ENCODE results near the gene TNRC6B. TPM values are rescaled to one million over a fixed set of nuclear protein-coding genes. Genes with fewer than 3 reads are reported as not detected.

The TNRC6B gene
- total and polyA plus RNA-seq, 2 experiments from 2014 or later = 23.7 to 25.8 TPM

DNA sequence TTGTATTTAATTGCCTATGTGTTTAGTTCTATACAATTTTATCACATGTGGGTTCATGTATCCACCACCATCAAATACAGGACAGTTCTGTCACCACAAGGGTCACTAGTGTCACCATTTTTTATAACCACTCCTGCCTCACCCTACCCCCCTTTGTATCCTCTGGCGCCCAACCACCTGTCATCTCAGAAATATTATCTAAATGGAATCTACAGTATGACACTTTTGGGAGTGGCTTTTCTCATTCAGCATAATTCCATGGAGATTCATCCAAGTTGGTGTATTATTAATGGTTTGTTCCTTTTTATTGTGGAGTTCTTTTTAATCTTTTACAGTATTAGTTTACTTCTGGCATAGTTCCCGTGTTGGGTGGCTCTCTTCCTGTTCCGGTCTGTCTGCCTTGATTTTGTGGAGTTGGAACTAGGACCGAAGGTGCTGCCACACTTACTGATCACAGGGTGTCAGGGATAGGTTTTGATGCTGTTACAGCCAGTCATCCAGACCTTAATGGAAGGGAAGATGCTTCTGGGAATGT lies 58.5 kb downstream of the TNRC6B start:
- DNase-seq (ENCODE audit: low spot score) = no peak
- peaks cover 58% of the 10 kb centered on the region for H4K20me1 ChIP-seq (ENCODE audit: insufficient read depth, poor library complexity, severe bottlenecking)
- H3K9me2 ChIP-seq (replicated peaks; ENCODE audit: insufficient read depth) = no peaks in the 10 kb centered on the region
- H3K9me3 ChIP-seq (ENCODE audit: low read depth) = no peaks in the 10 kb centered on the region
- H3K4me3 ChIP-seq = no peak overlapping the region
- WGBS (ENCODE audit: low lambda C conversion rate, missing lambda C conversion rate) = 97% methylated on average over 4 of the region's 4 CpGs
- no peak overlapping the region for H3K27ac ChIP-seq
- H3K36me3 ChIP-seq (replicated peaks; ENCODE audit: insufficient read depth, low read depth) = no peaks in the 10 kb centered on the region
- H3K4me1 ChIP-seq (ENCODE audit: insufficient read depth) = peaks cover 3% of the 10 kb centered on the region
- TF ChIP-seq, protein P1, sequence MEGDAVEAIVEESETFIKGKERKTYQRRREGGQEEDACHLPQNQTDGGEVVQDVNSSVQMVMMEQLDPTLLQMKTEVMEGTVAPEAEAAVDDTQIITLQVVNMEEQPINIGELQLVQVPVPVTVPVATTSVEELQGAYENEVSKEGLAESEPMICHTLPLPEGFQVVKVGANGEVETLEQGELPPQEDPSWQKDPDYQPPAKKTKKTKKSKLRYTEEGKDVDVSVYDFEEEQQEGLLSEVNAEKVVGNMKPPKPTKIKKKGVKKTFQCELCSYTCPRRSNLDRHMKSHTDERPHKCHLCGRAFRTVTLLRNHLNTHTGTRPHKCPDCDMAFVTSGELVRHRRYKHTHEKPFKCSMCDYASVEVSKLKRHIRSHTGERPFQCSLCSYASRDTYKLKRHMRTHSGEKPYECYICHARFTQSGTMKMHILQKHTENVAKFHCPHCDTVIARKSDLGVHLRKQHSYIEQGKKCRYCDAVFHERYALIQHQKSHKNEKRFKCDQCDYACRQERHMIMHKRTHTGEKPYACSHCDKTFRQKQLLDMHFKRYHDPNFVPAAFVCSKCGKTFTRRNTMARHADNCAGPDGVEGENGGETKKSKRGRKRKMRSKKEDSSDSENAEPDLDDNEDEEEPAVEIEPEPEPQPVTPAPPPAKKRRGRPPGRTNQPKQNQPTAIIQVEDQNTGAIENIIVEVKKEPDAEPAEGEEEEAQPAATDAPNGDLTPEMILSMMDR (IDR thresholded peaks at IDR 0.05; ENCODE audit: poor library complexity) = no peak
- TF ChIP-seq EZH2 (IDR thresholded peaks at IDR 0.05; ENCODE audit: borderline replicate concordance) = no peak
- no peak for TF ChIP-seq EZH2phosphoT487 (IDR thresholded peaks at IDR 0.05; ENCODE audit: low read depth, severe bottlenecking, unreplicated experiment)
- H3K4me2 ChIP-seq = no peak overlapping the region
- no peak overlapping the region for H2AFZ ChIP-seq
- H3K79me2 ChIP-seq = peaks cover 100% of the 10 kb centered on the region
- no peaks in the 10 kb centered on the region for H3K27me3 ChIP-seq

DNA sequence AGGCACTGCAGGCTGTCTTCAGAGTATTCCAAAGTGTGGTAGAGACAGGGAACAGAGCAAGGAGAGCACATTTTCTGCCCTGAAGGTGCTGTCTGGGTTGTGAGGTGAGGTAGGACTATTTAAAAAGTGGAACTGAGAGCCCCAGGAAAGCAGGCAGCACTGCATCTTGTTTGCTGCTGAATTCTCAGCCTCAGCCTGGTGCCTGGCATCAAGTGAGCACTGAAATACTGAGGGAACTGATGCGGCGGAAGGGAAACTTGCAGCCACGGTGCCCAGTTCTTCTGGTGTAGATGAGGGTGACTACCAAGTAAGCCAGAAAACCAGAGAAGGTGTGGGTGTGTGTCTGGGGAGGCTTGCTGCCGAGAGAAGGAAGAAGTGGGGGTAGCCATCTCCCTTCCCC lies 59.5 kb downstream of the TNRC6B start:
- WGBS (ENCODE audit: low lambda C conversion rate, missing lambda C conversion rate) = 98% methylated on average over 4 of the region's 4 CpGs
- Histone ChIP-seq H3K36me3 (replicated peaks; ENCODE audit: insufficient read depth, low read depth) (no peaks in the 10 kb centered on the region), H3K9me3 (ENCODE audit: low read depth) (no peaks in the 10 kb centered on the region), H4K20me1 (ENCODE audit: insufficient read depth, poor library complexity, severe bottlenecking) (peaks cover 64% of the 10 kb centered on the region), H3K4me2 (no peak overlapping the region), H3K27ac (no peak overlapping the region), H3K4me1 (ENCODE audit: insufficient read depth) (peaks cover 3% of the 10 kb centered on the region), H3K4me3 (no peak overlapping the region), H3K79me2 (peaks cover 100% of the 10 kb centered on the region), H2AFZ (no peak overlapping the region), H3K9me2 (replicated peaks; ENCODE audit: insufficient read depth) (no peaks in the 10 kb centered on the region), H3K27me3 (no peaks in the 10 kb centered on the region)
- TF ChIP-seq, protein P1 (IDR thresholded peaks at IDR 0.05; ENCODE audit: poor library complexity) = no peak
- TF ChIP-seq EZH2 (IDR thresholded peaks at IDR 0.05; ENCODE audit: borderline replicate concordance) (no peak), EZH2phosphoT487 (IDR thresholded peaks at IDR 0.05; ENCODE audit: low read depth, severe bottlenecking, unreplicated experiment) (no peak)
- DNase-seq (ENCODE audit: low spot score) = no peak

DNA sequence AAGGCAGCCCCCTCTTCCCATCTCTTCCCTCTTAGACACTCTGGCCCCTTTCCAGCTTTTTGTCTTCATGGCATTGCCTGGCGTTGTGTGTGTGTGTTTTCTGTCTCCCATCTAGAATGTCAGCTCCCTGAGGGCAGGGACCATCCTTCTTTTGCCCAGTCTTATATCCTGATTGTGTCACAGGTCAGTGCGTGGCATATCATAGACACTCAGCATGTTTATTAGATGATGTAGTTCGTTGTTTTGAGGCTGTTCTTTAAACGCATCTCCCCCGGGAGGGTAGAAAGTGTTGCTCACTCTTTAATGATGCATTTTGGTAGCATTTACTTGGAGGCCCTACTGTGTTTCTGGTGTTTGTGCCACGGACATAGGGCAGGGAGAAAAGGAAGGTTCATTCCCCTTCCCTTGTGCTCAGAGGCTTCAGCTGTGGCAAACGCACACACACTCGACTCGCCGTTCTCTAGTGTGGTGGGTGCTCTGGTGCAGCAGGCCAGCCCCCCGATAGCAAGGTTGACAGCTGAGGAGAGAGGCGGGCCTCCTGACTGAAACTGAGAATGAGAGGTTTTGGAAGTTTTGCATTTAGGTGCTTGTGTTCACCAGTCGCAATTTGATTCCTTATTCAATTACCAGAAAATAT lies 60.2 kb downstream of the TNRC6B start:
- Histone ChIP-seq H3K4me2 (peak overlapping the region; percentile 16), H3K79me2 (peaks cover 100% of the 10 kb centered on the region), H3K9me2 (replicated peaks; ENCODE audit: insufficient read depth) (no peaks in the 10 kb centered on the region), H3K27ac (no peak overlapping the region), H3K4me1 (ENCODE audit: insufficient read depth) (peaks cover 3% of the 10 kb centered on the region), H3K27me3 (no peaks in the 10 kb centered on the region), H2AFZ (no peak overlapping the region), H3K36me3 (replicated peaks; ENCODE audit: insufficient read depth, low read depth) (no peaks in the 10 kb centered on the region), H3K4me3 (no peak overlapping the region), H3K9me3 (ENCODE audit: low read depth) (no peaks in the 10 kb centered on the region), H4K20me1 (ENCODE audit: insufficient read depth, poor library complexity, severe bottlenecking) (peaks cover 66% of the 10 kb centered on the region)
- TF ChIP-seq EZH2phosphoT487 (IDR thresholded peaks at IDR 0.05; ENCODE audit: low read depth, severe bottlenecking, unreplicated experiment) (no peak), EZH2 (IDR thresholded peaks at IDR 0.05; ENCODE audit: borderline replicate concordance) (no peak)
- TF ChIP-seq, protein P1 (IDR thresholded peaks at IDR 0.05; ENCODE audit: poor library complexity) = no peak
- no peak for DNase-seq (ENCODE audit: low spot score)
- WGBS (ENCODE audit: low lambda C conversion rate, missing lambda C conversion rate) = 85% methylated on average over 13 of the region's 13 CpGs
